H1 (cell line): ENCODE results near the gene IFNA13. TPM values are rescaled to one million over a fixed set of nuclear protein-coding genes. Genes with fewer than 3 reads are reported as not detected.

ENCODE experiments used
- CHD7 ChIP-seq: fragments of 300-600 bp; sonication (generic); IDR thresholded peaks from 2 replicates; pipeline ENCODE4 v1.7.1; 2012; ENCODE audit warnings: low read length, moderate library complexity, mild to moderate bottlenecking, inconsistent platforms; ENCODE audit not compliant: insufficient replicate concordance
- CREB1 ChIP-seq: IDR thresholded peaks from 2 replicates; pipeline ENCODE4 v1.6.1; 2012; ENCODE audit warnings: inconsistent platforms
- CTBP2 ChIP-seq: IDR thresholded peaks from 2 replicates; pipeline ENCODE4 v1.7.0; 2011; ENCODE audit warnings: borderline replicate concordance, mild to moderate bottlenecking, moderate library complexity, mixed read lengths, low read length; ENCODE audit not compliant: insufficient read depth, insufficient read length
- CTCF ChIP-seq, 3 experiments: IDR thresholded peaks; 1 replicate in 2 of 3; 2 replicates in 1 of 3; pipeline versions ENCODE4 v1.5.1 to v1.6.1; 2011; ENCODE audit warnings: low read length in 3 of 3, mild to moderate bottlenecking in 3 of 3, inconsistent platforms in 2 of 3, low read depth in 1 of 3, moderate library complexity in 1 of 3; ENCODE audit not compliant: insufficient read depth in 1 of 3; ENCODE audit errors: control extremely low read depth in 1 of 3
- JUN ChIP-seq: IDR thresholded peaks from 2 replicates; pipeline ENCODE4 v1.6.1; 2011; ENCODE audit warnings: low read depth, mild to moderate bottlenecking, improper control_type of control experiment, low read length
- KDM5A ChIP-seq: fragments of 200-600 bp; IDR thresholded peaks from 2 replicates; pipeline ENCODE4 v1.7.1; 2012; ENCODE audit warnings: mild to moderate bottlenecking, low read length, inconsistent platforms, mixed read lengths
- MAX ChIP-seq: IDR thresholded peaks from 2 replicates; pipeline ENCODE4 v1.6.1; 2012; ENCODE audit warnings: inconsistent platforms
- SIX5 ChIP-seq: IDR thresholded peaks from 2 replicates; pipeline ENCODE4 v1.6.1; 2011; ENCODE audit warnings: mild to moderate bottlenecking, low read depth, low read length
- TBP ChIP-seq: IDR thresholded peaks from 2 replicates; pipeline ENCODE4 v1.6.1; 2011; ENCODE audit warnings: low read depth, low read length, improper control_type of control experiment
- polyA plus RNA-seq, 7 experiments: library from polyadenylated mRNA; depleted of rRNA in 3 of 7; stranded (reverse) in 5 of 7; unstranded in 2 of 7; fragments of >200 nt in 5 of 7; fragments of 200-250 nt in 2 of 7; gene quantifications; 1 replicate in 5 of 7; 2 replicates in 1 of 7; 4 replicates in 1 of 7; pipeline versions ENCODE4 v1.2.1 to v1.2.3, GENCODE V29; 2011 to 2013; ENCODE audit warnings: missing spikeins in 2 of 7, mixed read lengths in 2 of 7
- total RNA-seq: library from RNA; stranded (reverse); fragmentation: NEBNext Ultra II Directional; extraction: Animal tissue kit (Norgen Biotek cat#: 25700); gene quantifications from 2 replicates; pipeline ENCODE4 v1.2.1, GENCODE V29; 2021

IFNA13 gene
- total and polyA plus RNA-seq, 2 of the 8 experiments (the other 6 are each of a cell fraction or from before 2014, with no cell fraction given) = not detected

GRCh38 chr9:21324047-21324446, 43.8 kb downstream of the IFNA13 start (continued):
- TF ChIP-seq CHD7 = no peak
- no peak for TF ChIP-seq JUN
- no peak for TF ChIP-seq CREB1
- no peak for TF ChIP-seq KDM5A
- TF ChIP-seq SIX5 = no peak
- TF ChIP-seq CTBP2 = no peak
- no peak for TF ChIP-seq TBP
- no peak for TF ChIP-seq CTCF (IDR thresholded peaks at IDR 0.05; ENCODE audit: control extremely low read depth in 1 of 3, insufficient read depth in 1 of 3, low read depth in 1 of 3, low read length in 3 of 3)
- TF ChIP-seq MAX = no peak
